Measurements from ENCODE around the gene INPP5A.

The INPP5A gene

DNA sequence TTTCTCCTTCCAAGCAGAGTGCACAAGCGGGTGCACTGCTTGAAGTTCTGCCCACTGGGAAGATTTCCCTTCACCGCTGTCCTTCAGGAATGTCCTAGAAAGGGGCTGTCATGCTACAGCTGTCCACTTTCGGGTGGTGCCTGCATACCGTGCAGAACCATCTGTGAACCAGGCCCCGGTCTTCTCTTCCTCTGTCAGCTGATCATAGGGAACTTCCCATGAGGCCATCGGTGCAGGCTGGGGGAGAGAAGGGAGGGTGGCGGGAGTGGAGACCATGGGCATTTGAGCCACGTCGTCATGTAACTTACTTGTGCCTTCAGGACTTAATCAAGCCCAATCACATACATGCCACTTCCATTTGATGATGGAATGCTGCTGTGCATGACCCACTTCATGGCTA is 136.7 kb downstream of the INPP5A start:
- TF ChIP-seq, protein P1, sequence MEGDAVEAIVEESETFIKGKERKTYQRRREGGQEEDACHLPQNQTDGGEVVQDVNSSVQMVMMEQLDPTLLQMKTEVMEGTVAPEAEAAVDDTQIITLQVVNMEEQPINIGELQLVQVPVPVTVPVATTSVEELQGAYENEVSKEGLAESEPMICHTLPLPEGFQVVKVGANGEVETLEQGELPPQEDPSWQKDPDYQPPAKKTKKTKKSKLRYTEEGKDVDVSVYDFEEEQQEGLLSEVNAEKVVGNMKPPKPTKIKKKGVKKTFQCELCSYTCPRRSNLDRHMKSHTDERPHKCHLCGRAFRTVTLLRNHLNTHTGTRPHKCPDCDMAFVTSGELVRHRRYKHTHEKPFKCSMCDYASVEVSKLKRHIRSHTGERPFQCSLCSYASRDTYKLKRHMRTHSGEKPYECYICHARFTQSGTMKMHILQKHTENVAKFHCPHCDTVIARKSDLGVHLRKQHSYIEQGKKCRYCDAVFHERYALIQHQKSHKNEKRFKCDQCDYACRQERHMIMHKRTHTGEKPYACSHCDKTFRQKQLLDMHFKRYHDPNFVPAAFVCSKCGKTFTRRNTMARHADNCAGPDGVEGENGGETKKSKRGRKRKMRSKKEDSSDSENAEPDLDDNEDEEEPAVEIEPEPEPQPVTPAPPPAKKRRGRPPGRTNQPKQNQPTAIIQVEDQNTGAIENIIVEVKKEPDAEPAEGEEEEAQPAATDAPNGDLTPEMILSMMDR (IDR thresholded peaks at IDR 0.05; ENCODE audit: low read length, missing control alignments), result no peak
- no peak for DNase-seq (ENCODE audit: low read depth)
- no peak overlapping the region for H3K4me3 ChIP-seq (replicated peaks; ENCODE audit: low read depth, low read length)

DNA sequence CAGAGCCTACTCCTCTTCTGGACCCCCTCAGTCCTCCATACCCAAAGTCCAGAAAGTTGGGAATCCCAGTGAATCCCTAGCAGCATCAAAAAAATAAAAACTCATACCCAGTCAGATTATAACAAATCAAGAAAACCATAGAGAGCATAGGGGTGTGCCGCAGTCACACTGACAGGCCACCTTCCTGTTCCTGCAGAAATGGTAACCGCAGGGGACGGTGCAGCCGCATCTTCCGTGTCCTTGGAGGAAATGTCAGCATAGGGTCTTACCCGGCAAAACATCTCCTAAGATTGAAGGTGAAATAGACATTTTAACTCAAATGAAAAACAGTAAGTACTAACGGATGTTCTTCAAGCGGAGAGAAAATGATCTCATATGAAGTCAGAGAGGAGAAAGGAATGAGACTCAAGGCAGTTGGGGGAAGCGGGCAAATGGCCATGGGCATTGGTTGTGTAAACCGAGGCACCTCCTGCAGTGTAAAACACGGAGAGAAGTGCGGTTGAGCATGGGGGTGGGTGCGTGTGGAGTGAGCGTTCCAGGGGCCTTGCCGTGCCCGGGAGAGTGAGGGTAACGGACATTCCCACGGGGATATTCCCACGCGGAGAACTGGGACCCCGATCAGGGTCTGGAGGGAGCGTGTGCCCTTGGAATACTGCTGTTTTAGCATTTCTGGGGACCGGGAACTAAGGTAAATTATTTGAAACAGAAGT is 137.6 kb downstream of the INPP5A start:
- H3K4me3 ChIP-seq (replicated peaks; ENCODE audit: low read depth, low read length), result no peak overlapping the region
- TF ChIP-seq, protein P1 (IDR thresholded peaks at IDR 0.05; ENCODE audit: low read length, missing control alignments), result no peak
- no peak for DNase-seq (ENCODE audit: low read depth)

DNA sequence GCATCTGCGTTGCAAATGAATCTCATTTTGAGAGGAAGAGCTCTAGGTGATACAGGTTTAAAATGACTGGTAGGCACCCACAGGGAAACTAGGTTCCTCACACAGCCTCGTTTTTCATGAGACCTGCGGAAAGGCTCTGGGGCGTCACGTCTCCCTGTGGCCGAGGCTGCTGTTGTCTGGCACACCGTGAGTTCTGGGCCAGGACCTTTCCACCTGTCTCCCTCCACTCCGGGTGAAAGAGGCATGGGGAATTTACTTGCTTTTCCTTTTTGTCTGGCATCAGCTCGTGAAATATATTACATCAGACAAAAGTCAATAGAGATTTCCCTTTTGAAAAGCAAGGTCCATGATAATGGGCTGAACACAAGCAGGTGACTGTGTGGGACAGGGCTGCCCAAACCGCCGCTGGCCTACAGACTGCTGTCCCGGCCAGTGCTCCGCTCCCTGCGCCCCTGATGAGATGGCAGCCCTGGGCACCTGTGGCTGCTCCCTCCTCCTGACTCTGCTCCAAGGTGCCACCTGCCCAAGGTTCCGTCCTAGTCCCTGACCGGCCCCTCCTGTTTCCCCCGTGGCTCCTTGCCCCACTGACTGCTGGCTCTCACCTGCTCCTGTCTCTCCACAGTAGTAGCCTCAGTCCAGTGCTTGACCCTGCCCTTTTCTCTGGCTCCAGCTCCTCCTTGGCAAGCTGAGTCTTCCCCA is 138.8 kb downstream of the INPP5A start:
- TF ChIP-seq, protein P1 (IDR thresholded peaks at IDR 0.05; ENCODE audit: low read length, missing control alignments), result no peak

DNA sequence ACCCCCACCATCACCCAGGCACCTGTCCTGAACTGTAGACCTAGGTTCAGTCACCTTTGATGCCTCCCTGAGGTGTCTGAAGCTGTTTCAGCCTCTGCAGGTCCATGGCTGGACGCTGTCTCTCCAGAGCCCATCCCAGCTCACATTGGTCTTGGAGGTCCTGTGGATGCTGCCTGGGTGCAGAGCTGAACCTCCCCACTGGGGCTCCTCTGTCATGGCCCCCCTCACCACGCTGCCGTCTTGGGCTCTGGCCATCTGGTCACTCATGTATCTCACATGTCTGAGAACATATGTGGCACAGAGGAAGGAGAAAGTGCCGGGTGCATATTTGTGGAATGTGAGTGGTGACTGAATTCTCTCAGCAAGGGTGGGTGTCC is 139.5 kb downstream of the INPP5A start:
- H3K4me3 ChIP-seq (replicated peaks; ENCODE audit: low read depth, low read length), result no peak overlapping the region
- DNase-seq (ENCODE audit: low read depth), result no peak
- TF ChIP-seq, protein P1 (IDR thresholded peaks at IDR 0.05; ENCODE audit: low read length, missing control alignments), result no peak

More for the DNA sequence above, 138.8 kb downstream of the INPP5A start:
- no peak overlapping the region for H3K4me3 ChIP-seq (replicated peaks; ENCODE audit: low read depth, low read length)
- DNase-seq (ENCODE audit: low read depth), result no peak

DNA sequence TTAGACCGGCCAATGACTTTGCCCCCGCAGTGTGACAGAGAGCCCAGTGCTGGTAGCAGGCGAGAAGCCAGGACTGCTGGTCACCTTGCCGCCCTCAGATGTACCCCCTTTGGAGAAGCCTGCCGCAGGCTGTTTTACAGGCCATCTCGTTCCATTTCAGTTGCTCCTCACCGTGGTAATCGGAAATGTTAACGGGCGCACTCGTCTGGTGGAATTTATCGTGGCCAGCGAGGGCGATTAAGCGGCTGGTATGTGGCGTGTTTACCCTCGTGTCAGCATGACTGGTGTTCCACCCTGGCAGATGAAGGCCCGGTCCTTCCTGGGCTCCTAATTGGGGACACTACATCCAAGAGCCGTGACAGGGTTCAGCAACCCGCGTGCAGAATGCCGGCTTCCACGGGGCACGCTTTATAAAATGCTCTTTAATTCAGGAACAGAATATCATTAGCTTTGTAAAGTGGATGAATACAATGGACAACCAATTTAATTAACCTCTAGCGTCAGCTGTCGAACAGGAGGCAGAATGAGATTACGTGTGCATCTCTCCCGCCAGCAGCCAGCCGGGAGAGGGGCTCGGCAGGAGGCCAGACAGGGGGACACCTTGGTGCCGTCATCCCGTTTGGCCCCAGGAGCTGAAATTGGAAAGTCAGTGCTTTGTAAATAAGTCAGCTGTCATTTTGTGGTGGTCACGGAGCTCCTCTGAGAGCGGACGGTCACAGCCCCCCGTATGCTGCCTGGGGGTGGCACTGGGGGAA is 140.1 kb downstream of the INPP5A start:
- TF ChIP-seq, protein P1 (IDR thresholded peaks at IDR 0.05; ENCODE audit: low read length, missing control alignments), result no peak
- H3K4me3 ChIP-seq (replicated peaks; ENCODE audit: low read depth, low read length), result no peak overlapping the region
- DNase-seq (ENCODE audit: low read depth), result no peak

DNA sequence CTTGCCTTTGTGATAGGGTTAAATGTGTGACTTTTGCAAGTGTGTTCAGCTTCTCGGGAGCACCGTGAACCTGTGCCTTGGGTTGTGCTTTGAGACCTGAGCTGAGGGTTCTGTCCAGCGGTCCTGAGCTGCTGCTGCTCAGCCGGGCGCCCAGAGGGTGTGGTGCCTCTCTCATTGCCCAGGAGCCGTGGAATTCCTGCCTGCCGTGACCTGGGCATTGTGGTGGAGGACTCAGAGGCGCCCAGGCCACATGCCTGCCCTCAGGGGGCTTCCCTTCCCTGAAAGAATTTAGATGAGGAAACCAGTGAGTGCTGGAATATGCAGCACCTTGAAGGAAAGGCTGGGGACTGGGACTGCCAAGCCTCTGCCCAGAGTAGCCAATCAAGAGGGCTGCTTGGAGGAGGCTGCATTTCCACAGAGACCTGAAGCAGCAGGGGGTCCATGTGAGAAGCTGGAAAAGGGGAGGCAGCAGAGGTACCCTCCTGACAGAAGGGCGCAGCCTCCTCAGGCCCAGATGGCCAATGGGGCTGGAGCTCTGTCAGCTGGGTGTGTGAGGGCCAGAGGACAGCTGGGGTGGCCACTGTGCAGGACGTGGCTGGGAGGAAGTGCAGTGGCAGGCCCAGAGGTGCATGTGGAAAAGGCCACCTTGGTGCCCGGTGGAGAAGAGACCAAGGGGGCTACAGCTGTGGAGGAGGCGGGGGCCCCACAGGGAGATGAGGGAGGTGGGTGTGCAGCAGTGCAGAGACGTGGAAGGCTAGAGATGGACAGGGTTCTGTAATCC is 141.0 kb downstream of the INPP5A start:
- DNase-seq (ENCODE audit: low read depth), result no peak
- TF ChIP-seq, protein P1 (IDR thresholded peaks at IDR 0.05; ENCODE audit: low read length, missing control alignments), result no peak
- no peak overlapping the region for H3K4me3 ChIP-seq (replicated peaks; ENCODE audit: low read depth, low read length)
